CD4-positive, alpha-beta T cell treated with Interleukin-15 for 4 hours (primary cell): ENCODE data around the gene MYEF2.

Experiments used
- DNase-seq: peaks from one replicate; pipeline ENCODE4 v3.0.0-alpha.2; 2020; ENCODE audit warnings: low spot score

Gene MYEF2

GRCh38 chr15:48177766-48178647 is at the start of gene MYEF2:
Gene MYEF2, minus strand, starts transcription at chr15:48178295. Its CDS starts 58 bp downstream, at chr15:48178237.
- DNase-seq, result peak; percentile 62

GRCh38 chr15:48225771-48226170 is 47.7 kb upstream of the MYEF2 start:
- no peak for DNase-seq

- no peak for DNase-seq
These were observed 44.5 kb upstream of the MYEF2 start for GRCh38 chr15:48222627-48223026.

GRCh38 chr15:48221885-48222284 is 43.8 kb upstream of the MYEF2 start:
- no peak for DNase-seq

- DNase-seq, result no peak
These were observed 43.2 kb upstream of the MYEF2 start for GRCh38 chr15:48221261-48221660.

- no peak for DNase-seq
These were observed 27.9 kb upstream of the MYEF2 start, which contains the start of gene SLC12A1 for GRCh38 chr15:48205981-48206380. Gene SLC12A1, plus strand, starts transcription at chr15:48206302. Its CDS starts 1,418 bp downstream, at chr15:48207720.

- DNase-seq, result no peak
These were observed 24.0 kb upstream of the MYEF2 start for GRCh38 chr15:48202068-48202467.

GRCh38 chr15:48191574-48192225 is 13.6 kb upstream of the MYEF2 start, which contains the start of gene CTXN2:
Gene CTXN2, plus strand, starts transcription at chr15:48191665. Its CDS starts 9,636 bp downstream, at chr15:48201301.
- DNase-seq, result no peak

GRCh38 chr15:48190932-48191573 is 13.0 kb upstream of the MYEF2 start:
- DNase-seq, result peak; percentile 6

- DNase-seq, result no peak
These were observed 8.2 kb upstream of the MYEF2 start for GRCh38 chr15:48186271-48186670.

- no peak for DNase-seq
These were observed 7.4 kb upstream of the MYEF2 start for GRCh38 chr15:48185529-48185928.

GRCh38 chr15:48182749-48183148 is 4.7 kb upstream of the MYEF2 start:
- DNase-seq, result no peak

- no peak for DNase-seq
These were observed 495 bp upstream of the MYEF2 start for GRCh38 chr15:48178648-48178931.

GRCh38 chr15:48177383-48177765 is 721 bp downstream of the MYEF2 start:
- peak; percentile 12 for DNase-seq

GRCh38 chr15:48176957-48177356 is 1.1 kb downstream of the MYEF2 start:
- no peak for DNase-seq

GRCh38 chr15:48176112-48176511 is 2.0 kb downstream of the MYEF2 start:
- DNase-seq, result no peak

- DNase-seq, result no peak
These were observed 3.0 kb downstream of the MYEF2 start for GRCh38 chr15:48175126-48175525.

- no peak for DNase-seq
These were observed 7.1 kb downstream of the MYEF2 start for GRCh38 chr15:48170981-48171380.

GRCh38 chr15:48168616-48169015 is 9.5 kb downstream of the MYEF2 start:
- no peak for DNase-seq

- DNase-seq, result no peak
These were observed 24.6 kb downstream of the MYEF2 start for GRCh38 chr15:48153526-48153925.

GRCh38 chr15:48149858-48150257 is 28.2 kb downstream of the MYEF2 start:
- DNase-seq, result no peak

- no peak for DNase-seq
These were observed 30.7 kb downstream of the MYEF2 start for GRCh38 chr15:48147358-48147757.

- no peak for DNase-seq
These were observed 32.2 kb downstream of the MYEF2 start for GRCh38 chr15:48145923-48146322.
